Loucy (cell line): ENCODE results near the gene NLGN1.
"Not testable (repeated sequence)": the region's sequence is repeated elsewhere in the genome, so short reads cannot be mapped to it uniquely, and the experiment has no call there.

Experiments
- H2AFZ ChIP-seq: fragments of 200-600 bp; sonication (generic); 2 replicates; pipeline ENCODE4 v1.6.0; 2016; ENCODE audit warnings: antibody characterized with exemption, mild to moderate bottlenecking, low read length, moderate library complexity
- H3F3A ChIP-seq: fragments of 200-600 bp; 2 replicates; pipeline ENCODE4 v1.6.0; 2016; ENCODE audit warnings: antibody characterized with exemption, low read depth, mild to moderate bottlenecking
- H3K27me3 ChIP-seq: fragments of 200-600 bp; sonication (generic); 2 replicates; pipeline ENCODE4 v1.6.1; 2014; ENCODE audit warnings: low read length, mild to moderate bottlenecking; ENCODE audit not compliant: insufficient read depth, poor library complexity, severe bottlenecking
- H3K36me3 ChIP-seq: fragments of 200-600 bp; sonication (generic); 2 replicates; pipeline ENCODE4 v1.6.1; 2016; ENCODE audit warnings: low read length; ENCODE audit not compliant: insufficient read depth
- H3K4me1 ChIP-seq: fragments of 200-600 bp; sonication (generic); 2 replicates; pipeline ENCODE4 v1.5.1; 2014; ENCODE audit warnings: low read length, mild to moderate bottlenecking; ENCODE audit not compliant: insufficient read depth, poor library complexity, severe bottlenecking
- H3K4me2 ChIP-seq: fragments of 200-600 bp; sonication (generic); 2 replicates; pipeline ENCODE4 v1.6.0; 2014; ENCODE audit warnings: antibody characterized with exemption, low read length, low read depth, mild to moderate bottlenecking; ENCODE audit not compliant: poor library complexity, severe bottlenecking
- H3K4me3 ChIP-seq: fragments of 200-600 bp; sonication (generic); 2 replicates; pipeline ENCODE4 v1.5.1; 2014; ENCODE audit warnings: low read length, mild to moderate bottlenecking, mixed read lengths; ENCODE audit not compliant: poor library complexity, severe bottlenecking
- H3K79me2 ChIP-seq: fragments of 200-600 bp; sonication (generic); 2 replicates; pipeline ENCODE4 v1.6.1; 2014; ENCODE audit warnings: low read length; ENCODE audit not compliant: insufficient read depth
- H3K9ac ChIP-seq: fragments of 200-600 bp; sonication (generic); 2 replicates; pipeline ENCODE4 v1.6.0; 2014; ENCODE audit warnings: mild to moderate bottlenecking, low read depth, low read length, moderate library complexity; ENCODE audit not compliant: poor library complexity, severe bottlenecking
- H3K9me2 ChIP-seq: fragments of 200-600 bp; sonication (generic); replicated peaks from 2 replicates; pipeline ENCODE4 v1.6.1; 2016; ENCODE audit warnings: low read depth, low read length, mixed read lengths
- H3K9me3 ChIP-seq: fragments of 200-600 bp; sonication (generic); 2 replicates; pipeline ENCODE4 v1.6.1; 2014; ENCODE audit warnings: mild to moderate bottlenecking, antibody characterized with exemption, low read length, low read depth; ENCODE audit not compliant: insufficient read depth
- H4K20me1 ChIP-seq: fragments of 200-600 bp; sonication (generic); 2 replicates; pipeline ENCODE4 v1.6.0; 2014; ENCODE audit warnings: antibody characterized with exemption, low read length, mild to moderate bottlenecking; ENCODE audit not compliant: insufficient read depth, poor library complexity, severe bottlenecking
- CTCF ChIP-seq: fragments of 200-600 bp; sonication (generic); conservative IDR thresholded peaks from 2 replicates; pipeline ENCODE4 v1.5.1; 2014; ENCODE audit warnings: mild to moderate bottlenecking, antibody characterized with exemption, low read length
- EZH2phosphoT487 ChIP-seq: fragments of 200-600 bp; IDR thresholded peaks from 2 replicates; pipeline ENCODE4 v1.6.1; 2018; ENCODE audit warnings: antibody characterized with exemption, mild to moderate bottlenecking, moderate library complexity, borderline replicate concordance

NLGN1 gene

GRCh38 chr3:173529062-173529711, 131.6 kb downstream of the NLGN1 start:
- no peaks in the 10 kb centered on the region for H3K9me2 ChIP-seq
- H3K4me3 ChIP-seq: no peak overlapping the region
- H3K4me2 ChIP-seq: no peak overlapping the region
- no peaks in the 10 kb centered on the region for H3K36me3 ChIP-seq
- H3K9ac ChIP-seq: no peak overlapping the region
- H3K9me3 ChIP-seq: no peaks in the 10 kb centered on the region
- H3K4me1 ChIP-seq: no peaks in the 10 kb centered on the region
- no peak overlapping the region for H2AFZ ChIP-seq
- no peaks in the 10 kb centered on the region for H3F3A ChIP-seq
- TF ChIP-seq CTCF (peak; percentile 82), EZH2phosphoT487 (no peak)
- no peaks in the 10 kb centered on the region for H4K20me1 ChIP-seq
- H3K79me2 ChIP-seq: no peaks in the 10 kb centered on the region
- no peaks in the 10 kb centered on the region for H3K27me3 ChIP-seq

- Histone ChIP-seq H3K9ac (no peak overlapping the region), H3K9me2 (no peaks in the 10 kb centered on the region), H3K9me3 (no peaks in the 10 kb centered on the region), H3K4me3 (no peak overlapping the region), H4K20me1 (no peaks in the 10 kb centered on the region), H3F3A (no peaks in the 10 kb centered on the region), H3K27me3 (no peaks in the 10 kb centered on the region), H3K4me2 (no peak overlapping the region), H3K79me2 (no peaks in the 10 kb centered on the region), H2AFZ (no peak overlapping the region), H3K36me3 (no peaks in the 10 kb centered on the region), H3K4me1 (no peaks in the 10 kb centered on the region)
- TF ChIP-seq EZH2phosphoT487: no peak
- TF ChIP-seq CTCF: no peak
These were observed 134.1 kb downstream of the NLGN1 start for GRCh38 chr3:173531602-173532001.

DNA sequence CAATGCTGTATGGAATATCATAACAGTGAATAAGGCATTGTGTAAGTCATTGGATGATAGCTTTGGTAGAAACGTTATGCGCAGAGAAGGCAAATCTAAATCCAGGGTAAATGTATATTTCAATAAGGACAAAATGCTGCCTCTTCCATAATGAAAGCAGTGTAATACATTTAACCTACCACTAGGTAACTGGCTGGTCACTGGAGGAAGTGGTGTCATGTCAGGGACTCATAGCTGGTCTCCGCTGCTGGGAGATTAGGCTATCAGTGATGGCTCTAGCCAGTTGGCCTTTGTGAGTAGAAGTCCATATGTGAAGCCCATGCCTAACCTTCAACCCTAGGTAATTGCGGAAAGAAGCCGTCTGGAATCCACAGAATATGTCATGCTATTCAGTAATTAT, 140.9 kb downstream of the NLGN1 start:
- Histone ChIP-seq H4K20me1 (no peaks in the 10 kb centered on the region), H3K4me1 (no peaks in the 10 kb centered on the region), H3K4me2 (no peak overlapping the region), H2AFZ (no peak overlapping the region), H3K4me3 (no peak overlapping the region), H3K9me3 (no peaks in the 10 kb centered on the region), H3K79me2 (no peaks in the 10 kb centered on the region), H3K9me2 (no peaks in the 10 kb centered on the region), H3K36me3 (no peaks in the 10 kb centered on the region), H3F3A (no peaks in the 10 kb centered on the region), H3K27me3 (no peaks in the 10 kb centered on the region), H3K9ac (no peak overlapping the region)
- TF ChIP-seq EZH2phosphoT487 (no peak), CTCF (peak; percentile 29)

- H3K4me3 ChIP-seq, H3K9ac ChIP-seq, H3K27me3 ChIP-seq, H3K79me2 ChIP-seq, H2AFZ ChIP-seq, H3K4me2 ChIP-seq, H3K9me3 ChIP-seq, H3K9me2 ChIP-seq, H3K4me1 ChIP-seq, H4K20me1 ChIP-seq, H3F3A ChIP-seq, H3K36me3 ChIP-seq: not testable (repeated sequence)
These were observed 148.0 kb downstream of the NLGN1 start for GRCh38 chr3:173545590-173545989.
